ENCODE data around the gene AVPR2. TPM values are rescaled to one million over a fixed set of nuclear protein-coding genes. Genes with fewer than 3 reads are reported as not detected.
A peak's percentile ranks its signal among the peaks of the same experiment; 100 is the strongest.

Gene AVPR2
- total RNA-seq, 1 donor from 2014 or later = 3.1 TPM

- DNase-seq = no peak
- no peak overlapping the region for H3K27ac ChIP-seq (replicated peaks)
- intact Hi-C loops (cut with micrococcal nuclease) = no loop called here
- H3K4me3 ChIP-seq = no peak overlapping the region
- no peaks in the 10 kb centered on the region for H3K9me3 ChIP-seq (replicated peaks)
- no peaks in the 10 kb centered on the region for H3K27me3 ChIP-seq (ENCODE audit: low read depth)
- TF ChIP-seq, protein P1, sequence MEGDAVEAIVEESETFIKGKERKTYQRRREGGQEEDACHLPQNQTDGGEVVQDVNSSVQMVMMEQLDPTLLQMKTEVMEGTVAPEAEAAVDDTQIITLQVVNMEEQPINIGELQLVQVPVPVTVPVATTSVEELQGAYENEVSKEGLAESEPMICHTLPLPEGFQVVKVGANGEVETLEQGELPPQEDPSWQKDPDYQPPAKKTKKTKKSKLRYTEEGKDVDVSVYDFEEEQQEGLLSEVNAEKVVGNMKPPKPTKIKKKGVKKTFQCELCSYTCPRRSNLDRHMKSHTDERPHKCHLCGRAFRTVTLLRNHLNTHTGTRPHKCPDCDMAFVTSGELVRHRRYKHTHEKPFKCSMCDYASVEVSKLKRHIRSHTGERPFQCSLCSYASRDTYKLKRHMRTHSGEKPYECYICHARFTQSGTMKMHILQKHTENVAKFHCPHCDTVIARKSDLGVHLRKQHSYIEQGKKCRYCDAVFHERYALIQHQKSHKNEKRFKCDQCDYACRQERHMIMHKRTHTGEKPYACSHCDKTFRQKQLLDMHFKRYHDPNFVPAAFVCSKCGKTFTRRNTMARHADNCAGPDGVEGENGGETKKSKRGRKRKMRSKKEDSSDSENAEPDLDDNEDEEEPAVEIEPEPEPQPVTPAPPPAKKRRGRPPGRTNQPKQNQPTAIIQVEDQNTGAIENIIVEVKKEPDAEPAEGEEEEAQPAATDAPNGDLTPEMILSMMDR (IDR thresholded peaks at IDR 0.05; ENCODE audit: borderline replicate concordance) = no peak
- H3K4me1 ChIP-seq = peaks cover 47% of the 10 kb centered on the region
- H3K36me3 ChIP-seq = peaks cover 31% of the 10 kb centered on the region
Observed at GRCh38 chrX:153931748-153932147, 27.3 kb downstream of the AVPR2 start.

DNA sequence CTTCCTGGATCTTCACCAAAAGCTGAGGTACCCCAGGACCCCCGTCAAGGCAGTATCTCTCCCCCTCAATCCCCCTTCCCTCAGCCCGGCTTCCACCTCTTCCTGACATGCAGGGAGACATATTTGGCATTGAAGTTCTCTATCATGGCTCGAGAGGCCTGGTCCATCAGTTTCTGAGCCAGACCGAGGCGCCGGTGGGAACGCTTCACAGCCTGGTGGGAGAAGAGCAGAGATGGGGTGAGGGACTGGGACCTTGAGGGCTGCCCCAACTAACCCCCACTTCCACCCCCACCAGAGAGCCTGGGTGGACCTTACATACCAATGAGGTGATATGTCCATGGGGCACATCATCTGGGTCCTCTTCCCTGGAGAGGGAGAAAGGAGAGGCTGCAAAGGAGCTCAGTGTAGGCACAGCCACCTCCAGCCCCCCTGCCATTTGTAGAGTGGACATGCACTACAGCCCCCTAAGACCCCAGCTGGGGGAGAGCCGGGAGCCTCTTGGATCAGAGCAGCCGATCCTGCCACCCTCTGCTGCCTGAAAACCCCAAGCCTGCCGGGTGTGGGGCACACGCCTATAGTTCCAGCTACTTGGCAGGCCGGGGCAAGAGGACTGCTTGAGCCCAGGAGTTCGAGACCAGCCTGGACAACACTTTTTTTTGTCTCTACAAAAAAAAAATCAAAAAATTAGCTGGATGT, 27.9 kb downstream of the AVPR2 start:
- peaks cover 31% of the 10 kb centered on the region for H3K36me3 ChIP-seq
- H3K4me3 ChIP-seq = no peak overlapping the region
- no peak for DNase-seq
- H3K9me3 ChIP-seq (replicated peaks) = no peaks in the 10 kb centered on the region
- TF ChIP-seq, protein P1 (IDR thresholded peaks at IDR 0.05; ENCODE audit: borderline replicate concordance) = no peak
- no peak overlapping the region for H3K27ac ChIP-seq (replicated peaks)
- intact Hi-C loops (cut with micrococcal nuclease) = no loop called here
- peaks cover 41% of the 10 kb centered on the region for H3K4me1 ChIP-seq
- H3K27me3 ChIP-seq (ENCODE audit: low read depth) = no peaks in the 10 kb centered on the region

DNA sequence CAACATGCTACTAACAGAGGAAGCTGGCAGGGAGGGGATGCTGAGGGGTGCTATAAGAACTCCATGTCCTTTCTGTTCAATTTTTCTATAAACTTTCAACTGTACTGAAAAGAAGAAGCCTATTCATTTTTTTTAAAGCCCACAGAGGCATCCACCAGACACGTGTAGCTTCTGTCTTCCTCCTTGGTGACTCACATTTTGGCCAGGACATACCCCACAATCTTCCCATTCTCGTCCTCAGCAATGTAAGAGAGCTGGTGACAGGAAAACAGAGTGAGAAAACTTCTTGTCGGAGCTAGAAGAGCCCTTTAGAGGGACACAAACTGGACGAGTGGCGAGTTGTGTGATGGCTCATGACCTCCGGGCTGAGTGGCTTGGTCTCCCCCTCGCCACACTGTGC, 29.3 kb downstream of the AVPR2 start:
- no peaks in the 10 kb centered on the region for H3K27me3 ChIP-seq (ENCODE audit: low read depth)
- peaks cover 31% of the 10 kb centered on the region for H3K36me3 ChIP-seq
- peaks cover 34% of the 10 kb centered on the region for H3K4me1 ChIP-seq
- peak overlapping the region; percentile 82 for H3K27ac ChIP-seq (replicated peaks)
- DNase-seq = no peak
- H3K4me3 ChIP-seq = peak overlapping the region; percentile 79
- intact Hi-C loops (cut with micrococcal nuclease) = no loop called here
- TF ChIP-seq, protein P1 (IDR thresholded peaks at IDR 0.05; ENCODE audit: borderline replicate concordance) = no peak
- H3K9me3 ChIP-seq (replicated peaks) = no peaks in the 10 kb centered on the region

DNA sequence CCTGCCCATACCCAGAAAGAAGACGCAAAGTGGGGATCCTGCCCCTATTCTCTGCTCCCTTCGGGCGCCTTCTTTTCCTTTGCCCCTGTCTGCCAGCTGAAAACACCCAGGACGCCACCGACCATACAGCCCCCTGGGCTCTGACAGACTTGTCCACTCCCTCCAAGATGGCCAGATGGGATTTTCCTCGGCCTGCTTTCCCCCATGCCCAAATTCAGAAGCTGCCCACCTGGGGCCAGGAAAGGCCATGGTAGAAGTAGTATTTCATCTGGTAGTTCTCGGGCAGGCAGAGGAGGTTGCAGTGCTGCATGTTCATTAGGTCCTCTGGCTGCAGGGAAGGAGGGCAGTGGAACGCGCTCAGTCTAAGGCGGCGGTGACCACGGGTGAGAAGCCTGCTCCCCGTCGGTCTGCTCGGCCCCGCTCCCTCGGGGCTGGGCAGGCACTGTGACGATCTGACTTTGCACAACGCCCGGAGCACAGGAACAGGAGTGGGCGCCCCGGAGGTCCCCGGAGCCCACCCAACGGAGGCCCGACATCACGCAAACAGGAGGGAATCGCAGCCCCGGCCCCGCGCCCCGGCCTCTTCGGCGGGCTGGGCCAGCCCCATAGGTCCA, 29.8 kb downstream of the AVPR2 start:
- TF ChIP-seq, protein P1 (IDR thresholded peaks at IDR 0.05; ENCODE audit: borderline replicate concordance) = no peak
- Histone ChIP-seq H3K27ac (replicated peaks) (peak overlapping the region; percentile 82), H3K27me3 (ENCODE audit: low read depth) (no peaks in the 10 kb centered on the region), H3K4me3 (peak overlapping the region; percentile 79), H3K9me3 (replicated peaks) (no peaks in the 10 kb centered on the region), H3K4me1 (peaks cover 29% of the 10 kb centered on the region), H3K36me3 (peaks cover 31% of the 10 kb centered on the region)
- no peak for DNase-seq
- intact Hi-C loops (cut with micrococcal nuclease) = no loop called here

- TF ChIP-seq, protein P1 (IDR thresholded peaks at IDR 0.05; ENCODE audit: borderline replicate concordance) = no peak
- intact Hi-C loops (cut with micrococcal nuclease) = no loop called here
- peaks cover 27% of the 10 kb centered on the region for H3K4me1 ChIP-seq
- H3K4me3 ChIP-seq = peak within 1 kb of the TSS; percentile 79
- no peaks in the 10 kb centered on the region for H3K9me3 ChIP-seq (replicated peaks)
- peak within 1 kb of the TSS; percentile 82 for H3K27ac ChIP-seq (replicated peaks)
- DNase-seq = peak; percentile 76
- no peaks in the 10 kb centered on the region for H3K27me3 ChIP-seq (ENCODE audit: low read depth)
- H3K36me3 ChIP-seq = peaks cover 28% of the 10 kb centered on the region
Observed at GRCh38 chrX:153934762-153935325, 30.4 kb downstream of the AVPR2 start, which contains the start of gene NAA10. Gene NAA10, minus strand, starts transcription at chrX:153935037. Its CDS starts 133 bp downstream, at chrX:153934904.

All from left ventricle myocardium inferior (tissue), 1 donor.